Heart left ventricle (tissue), 16 donors: ENCODE measurements around the gene TEX264. TPM values are rescaled to one million over a fixed set of nuclear protein-coding genes. Genes with fewer than 3 reads are reported as not detected.

ENCODE experiments used
- ATAC-seq, 4 donors: fragments of 200-7000 bp; cut with Tn5 transposase; one replicate each; pipeline ENCODE4 v1.9.1; 2020 to 2022; ENCODE audit warnings: moderate library complexity in 4 of 4, mild to moderate bottlenecking in 3 of 4, moderate number of reproducible peaks in 1 of 4
- DNase-seq, 5 donors: peaks; one replicate each; pipeline ENCODE4 v3.0.0-alpha.2; 2020
- H3K27ac ChIP-seq, 12 donors: fragments of 200-600 bp; sonication (generic) in 4 of 12; one replicate each; pipeline versions ENCODE4 v1.5.0 to v1.8.0; 2016 to 2022; ENCODE audit warnings: mild to moderate bottlenecking in 2 of 12
- H3K27me3 ChIP-seq, 9 donors: fragments of 200-600 bp; sonication (generic) in 2 of 9; one replicate each; pipeline versions ENCODE4 v1.5.1 to v1.8.0; 2016 to 2022; ENCODE audit warnings: mild to moderate bottlenecking in 3 of 9
- H3K36me3 ChIP-seq, 9 donors: fragments of 200-600 bp; sonication (generic) in 2 of 9; one replicate each; pipeline versions ENCODE4 v1.5.0 to v1.8.0; 2018 to 2022; ENCODE audit warnings: mild to moderate bottlenecking in 2 of 9
- H3K4me1 ChIP-seq, 12 donors: fragments of 200-600 bp; sonication (generic) in 4 of 12; one replicate each; pipeline versions ENCODE4 v1.5.0 to v1.8.0; 2016 to 2022; ENCODE audit warnings: mild to moderate bottlenecking in 3 of 12
- H3K4me3 ChIP-seq, 12 donors: fragments of 200-600 bp; sonication (generic) in 4 of 12; one replicate each; pipeline versions ENCODE4 v1.5.0 to v1.8.0; 2017 to 2022; ENCODE audit warnings: mild to moderate bottlenecking in 9 of 12, moderate library complexity in 4 of 12
- H3K9me3 ChIP-seq, 12 donors: fragments of 200-600 bp; sonication (generic) in 4 of 12; one replicate each; pipeline versions ENCODE4 v1.5.0 to v1.8.0; 2016 to 2022; ENCODE audit warnings: mild to moderate bottlenecking in 1 of 12
- CTCF ChIP-seq, 12 donors: fragments of 200-600 bp; sonication (generic) in 4 of 12; IDR thresholded peaks; one replicate each; pipeline versions ENCODE4 v1.5.0 to v1.8.0; 2018 to 2022; ENCODE audit warnings: antibody characterized with exemption in 12 of 12, mild to moderate bottlenecking in 5 of 12
- POLR2A ChIP-seq, 2 donors: fragments of 450-650 bp; IDR thresholded peaks; one replicate each; pipeline ENCODE4 v1.6.1; 2017; ENCODE audit warnings: antibody characterized with exemption in 2 of 2, mild to moderate bottlenecking in 2 of 2, moderate library complexity in 2 of 2
- WGBS, 4 donors: extraction: QIAGEN DNeasy Blood & Tissue Kit in 2 of 4; methylation state at CpG; one replicate each; pipeline versions ENCODE4 v1.1.5 to v1.1.7; 2013 to 2018; 5-methylcytosine and 5-hydroxymethylcytosine counted together
- intact Hi-C, 10 donors: fragments of 100-400 bp; cut with DNase I; formaldehyde crosslinking; loops; one replicate each; pipeline versions ENCODE4 v1.11.1 to v1.14.2; 2022
- polyA plus RNA-seq, 2 donors: library from polyadenylated mRNA; stranded (reverse); fragments of 200-250 nt; gene quantifications; one replicate each; pipeline ENCODE4 v1.2.3, GENCODE V29; 2013
- total RNA-seq, 9 donors: library from RNA; depleted of rRNA in 2 of 9; stranded (reverse); fragments of >200 nt in 2 of 9; fragmentation: NEBNext Ultra II Directional in 3 of 9; extraction: Animal tissue kit (Norgen Biotek cat#: 25700) in 3 of 9; gene quantifications; one replicate each; pipeline versions ENCODE4 v1.1.0 to v1.2.4, GENCODE V29; 2016 to 2023
- donor health status: ischemic (EF 13 %, LVEDD 7.1; RV severe dilation, severe dysfunction).
- donor health status: healthy with polysubstance abuse.
- donor health status: DM: no; HTN: yes; CAD: no.
- donor health status: DM: no; HTN: no; CAD: no.
- donor health status: ischemic (EF 25% LVEDD 6.9; RV normal size, moderate dysfunction).
- donor health status: ischemic (EF 25% LVEDD 5.7; RV mildly dilated, moderate dysfunction).
- donor health status: healthy.
- donor health status: DM: yes; HTN: yes; CAD: no.
- donor health status: ischemic (EF 35%, LVEDD 5.7; RV mildly dilated, moderate dysfunction).
- donor health status: nonischemic (EF 11% LVEDD 7.7; RV severe dilation, severe dysfunction).
- donor health status: DM: yes; HTN: yes; CAD: no.
- donor health status: PGD.
- donor health status: ischemic (EF 29% LVEDD 5.4; RV normal size, mild dysfunction).
- donor health status: nonischemic (EF 23%, LVEDD 6.1; RV moderate dilation, normal function).

Gene TEX264
- total and polyA plus RNA-seq, 11 donors = 29.5 to 69.0 (median 40.0) TPM

- intact Hi-C loops = no loop called here
- TF ChIP-seq POLR2A (IDR thresholded peaks at IDR 0.05) (no peak), CTCF (IDR thresholded peaks at IDR 0.05) (no peak)
- ATAC-seq (no peak), DNase-seq (no peak)
- Histone ChIP-seq H3K4me3 (no peak overlapping the region), H3K4me1 (peaks cover 0 to 4% (median 0%) of the 10 kb centered on the region in 12 donors), H3K9me3 (peaks cover 0 to 16% (median 1%) of the 10 kb centered on the region in 12 donors), H3K27me3 (peaks cover 0 to 2% (median 0%) of the 10 kb centered on the region in 9 donors), H3K36me3 (no peaks in the 10 kb centered on the region), H3K27ac (no peak overlapping the region)
Measured at GRCh38 chr3:51747840-51748239, 76.8 kb downstream of the TEX264 start.

- intact Hi-C loops = no loop called here
- H3K27ac ChIP-seq = no peak overlapping the region
- no peak for DNase-seq
- ATAC-seq = no peak
- H3K27me3 ChIP-seq = peaks cover 0 to 2% (median 0%) of the 10 kb centered on the region in 9 donors
- no peak overlapping the region for H3K4me3 ChIP-seq
- peaks cover 0 to 2% (median 0%) of the 10 kb centered on the region in 12 donors for H3K4me1 ChIP-seq
- 33 to 37% (median 34%) methylated on average over 1 of the region's 1 CpG for WGBS, 4 donors
- TF ChIP-seq POLR2A (IDR thresholded peaks at IDR 0.05) = no peak
- no peaks in the 10 kb centered on the region for H3K36me3 ChIP-seq
- H3K9me3 ChIP-seq = peaks cover 0 to 12% (median 0%) of the 10 kb centered on the region in 12 donors
Measured at GRCh38 chr3:51748327-51748726, 77.3 kb downstream of the TEX264 start.

GRCh38 chr3:51750878-51751277 lies 79.8 kb downstream of the TEX264 start:
- no peaks in the 10 kb centered on the region for H3K4me1 ChIP-seq
- DNase-seq = no peak
- H3K4me3 ChIP-seq = no peak overlapping the region
- intact Hi-C loops = no loop called here
- H3K27me3 ChIP-seq = peaks cover 0 to 6% (median 0%) of the 10 kb centered on the region in 9 donors
- H3K9me3 ChIP-seq = peaks cover 0 to 11% (median 0%) of the 10 kb centered on the region in 12 donors
- H3K36me3 ChIP-seq = no peaks in the 10 kb centered on the region
- H3K27ac ChIP-seq = no peak overlapping the region
- no peak for TF ChIP-seq POLR2A (IDR thresholded peaks at IDR 0.05)
- TF ChIP-seq CTCF (IDR thresholded peaks at IDR 0.05) = no peak
- WGBS, 4 donors = 96 to 100% (median 96%) methylated on average over 1 of the region's 1 CpG
- no peak for ATAC-seq

- no peak overlapping the region for H3K27ac ChIP-seq
- no peak for DNase-seq
- H3K4me1 ChIP-seq = no peaks in the 10 kb centered on the region
- H3K4me3 ChIP-seq = no peak overlapping the region
- H3K9me3 ChIP-seq = peaks cover 0 to 11% (median 0%) of the 10 kb centered on the region in 12 donors
- 85 to 93% (median 92%) methylated on average over 2 of the region's 2 CpGs for WGBS, 4 donors
- H3K27me3 ChIP-seq = peaks cover 0 to 6% (median 0%) of the 10 kb centered on the region in 9 donors
- TF ChIP-seq POLR2A (IDR thresholded peaks at IDR 0.05) = no peak
- no peak for TF ChIP-seq CTCF (IDR thresholded peaks at IDR 0.05)
- intact Hi-C loops = no loop called here
- no peak for ATAC-seq
- H3K36me3 ChIP-seq = no peaks in the 10 kb centered on the region
Measured at GRCh38 chr3:51751287-51751686, 80.2 kb downstream of the TEX264 start.

Other genes starting within 250 kb of the TEX264 start
- 10 to 100 TPM; 11.0 to 21.5 (median 16.1) TPM for gene DCAF1, start 171.2 kb upstream of the TEX264 start, total RNA-seq
- gene DCAF1, start 171.2 kb upstream of the TEX264 start, polyA plus RNA-seq = 10 to 100 TPM in 1 of 2 donors, 1 to 10 TPM in 1; 4.5 to 14.8 TPM
- 10 to 100 TPM; 10.1 to 20.0 (median 13.3) TPM for gene RAD54L2, start 132.5 kb upstream of the TEX264 start, total RNA-seq
- gene RAD54L2, start 132.5 kb upstream of the TEX264 start, polyA plus RNA-seq = 1 to 10 TPM; 5.5 to 6.8 TPM
- gene GRM2, start 35.8 kb downstream of the TEX264 start, total RNA-seq = under 1 TPM in 7 of 9 donors, not detected in 2; 0.21 to 0.95 (median 0.56) TPM
- under 1 TPM; 0.03 to 0.11 TPM for gene GRM2, start 35.8 kb downstream of the TEX264 start, polyA plus RNA-seq
- not detected for gene IQCF6, start 108.0 kb downstream of the TEX264 start, total RNA-seq
- gene IQCF6, start 108.0 kb downstream of the TEX264 start, polyA plus RNA-seq = not detected
- gene IQCF2, start 190.4 kb downstream of the TEX264 start, total RNA-seq = not detected
- gene IQCF2, start 190.4 kb downstream of the TEX264 start, polyA plus RNA-seq = not detected
- gene IQCF5, start 204.3 kb downstream of the TEX264 start, total RNA-seq = not detected
- not detected for gene IQCF5, start 204.3 kb downstream of the TEX264 start, polyA plus RNA-seq
- gene IQCF1, start 232.1 kb downstream of the TEX264 start, total RNA-seq = not detected
- gene IQCF1, start 232.1 kb downstream of the TEX264 start, polyA plus RNA-seq = not detected